Globus pallidus (tissue), 1 donor: ENCODE data around the gene GAB2.
"Not testable (repeated sequence)": the region's sequence is repeated elsewhere in the genome, so short reads cannot be mapped to it uniquely, and the experiment has no call there.

ENCODE experiments used
- DNase-seq: peaks from one replicate; pipeline ENCODE4 v3.0.0-alpha.2; 2015; ENCODE audit warnings: low spot score

The GAB2 gene

DNA sequence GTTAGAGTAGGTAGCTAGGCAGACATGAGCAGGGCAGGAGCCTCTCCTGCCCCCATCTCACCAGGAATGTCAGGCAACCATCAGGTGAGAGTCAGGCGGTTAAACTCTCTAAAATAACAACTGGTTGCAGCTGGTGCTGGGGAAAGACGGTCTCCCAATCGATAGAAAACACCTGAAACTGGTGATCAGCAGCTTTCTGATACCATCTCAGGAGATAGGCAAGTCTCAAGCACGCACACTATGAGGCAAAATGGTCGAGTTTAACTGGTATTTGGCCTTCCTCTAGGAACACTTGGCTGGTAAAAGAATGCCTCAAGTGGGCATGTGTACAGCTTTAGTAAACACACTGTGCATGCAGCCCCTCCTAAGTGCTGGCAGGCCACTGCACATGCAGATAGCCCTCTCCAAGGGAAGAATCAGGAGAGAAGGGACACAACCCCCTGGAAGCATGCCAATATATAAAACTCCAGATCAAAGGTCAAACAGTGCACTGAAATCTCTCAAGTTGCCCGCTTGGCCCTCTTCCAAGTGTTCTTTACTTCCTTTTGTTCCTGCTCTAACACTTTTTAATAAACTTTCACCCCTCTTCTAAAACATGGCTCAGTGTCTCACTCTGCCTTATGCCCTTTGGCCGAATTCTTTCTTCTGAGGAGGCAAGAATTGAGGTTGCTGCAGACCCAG lies 140.2 kb downstream of the GAB2 start:
- DNase-seq = no peak

- no peak for DNase-seq
These were observed 141.3 kb downstream of the GAB2 start for GRCh38 chr11:78276311-78276710.

- DNase-seq = no peak
These were observed 142.9 kb downstream of the GAB2 start for GRCh38 chr11:78274739-78275138.

- DNase-seq = not testable (repeated sequence)
These were observed 144.9 kb downstream of the GAB2 start for GRCh38 chr11:78272625-78273269.

- not testable (repeated sequence) for DNase-seq
These were observed 145.8 kb downstream of the GAB2 start for GRCh38 chr11:78271801-78272200.

DNA sequence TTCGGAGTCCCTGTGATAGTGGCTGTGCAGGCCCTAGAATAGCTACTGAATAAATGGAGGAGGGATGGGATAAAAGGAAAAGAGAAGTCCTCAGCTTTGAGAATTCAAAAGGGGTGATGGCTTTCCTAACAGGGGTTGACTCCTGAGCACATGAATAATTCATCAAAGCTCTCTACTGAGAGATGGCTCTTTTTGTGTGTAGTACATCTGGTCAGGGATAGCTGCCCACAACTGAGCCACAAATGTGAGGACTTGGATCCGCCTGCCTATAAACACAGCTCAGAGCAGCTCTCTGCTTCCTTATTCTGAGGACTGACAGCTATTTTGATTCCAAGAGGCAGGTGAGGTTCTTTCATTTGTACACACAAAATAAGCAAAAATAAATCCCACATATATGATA lies 146.6 kb downstream of the GAB2 start:
- DNase-seq = peak; percentile 74

GRCh38 chr11:78269806-78270205 lies 147.8 kb downstream of the GAB2 start:
- no peak for DNase-seq

- no peak for DNase-seq
These were observed 148.8 kb downstream of the GAB2 start for GRCh38 chr11:78268591-78269410.

- no peak for DNase-seq
These were observed 151.2 kb downstream of the GAB2 start for GRCh38 chr11:78266451-78266850.

DNA sequence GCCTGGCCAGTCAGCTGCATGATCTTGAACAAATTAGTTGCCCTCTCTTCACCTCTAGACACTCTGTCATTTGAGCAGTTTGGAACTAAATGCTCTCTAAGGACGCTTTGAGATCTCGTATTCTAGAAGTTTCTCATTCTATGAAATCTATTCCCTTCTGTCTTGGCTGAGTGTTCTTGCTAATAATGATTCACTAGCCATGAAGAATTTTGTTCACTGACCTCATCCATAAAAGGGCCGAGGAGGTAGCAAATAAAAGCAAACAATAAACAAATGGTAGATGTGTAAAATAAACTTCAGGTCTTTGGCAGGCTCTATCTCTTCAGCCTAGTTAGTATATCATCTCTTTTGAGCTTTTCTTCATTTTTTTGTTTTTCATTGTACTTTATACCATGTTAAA lies 152.3 kb downstream of the GAB2 start:
- DNase-seq = no peak

DNA sequence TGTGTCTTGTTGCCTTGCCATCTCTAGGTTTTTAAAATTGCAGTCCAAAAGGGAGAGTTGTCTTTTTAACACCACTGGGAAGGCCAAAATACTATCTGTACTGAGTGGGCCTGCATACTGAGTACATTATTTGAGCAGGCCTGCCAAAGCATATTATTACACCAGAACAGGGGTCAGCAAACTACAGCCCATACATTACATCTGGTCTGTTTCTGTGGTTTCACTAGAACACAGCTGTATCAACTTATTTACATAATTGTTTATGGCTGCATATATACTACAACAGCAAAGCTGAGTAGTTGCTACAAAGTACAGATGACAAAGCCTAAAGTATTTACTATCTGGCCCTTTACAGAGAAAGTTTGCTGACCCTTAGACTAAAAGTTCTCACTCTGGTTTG lies 154.9 kb downstream of the GAB2 start:
- DNase-seq = no peak

GRCh38 chr11:78262238-78262637 lies 155.4 kb downstream of the GAB2 start:
- no peak for DNase-seq

- no peak for DNase-seq
These were observed 155.8 kb downstream of the GAB2 start for GRCh38 chr11:78261828-78262227.

GRCh38 chr11:78261367-78261766 lies 156.3 kb downstream of the GAB2 start:
- no peak for DNase-seq

- no peak for DNase-seq
These were observed 157.7 kb downstream of the GAB2 start for GRCh38 chr11:78259777-78260487.

DNA sequence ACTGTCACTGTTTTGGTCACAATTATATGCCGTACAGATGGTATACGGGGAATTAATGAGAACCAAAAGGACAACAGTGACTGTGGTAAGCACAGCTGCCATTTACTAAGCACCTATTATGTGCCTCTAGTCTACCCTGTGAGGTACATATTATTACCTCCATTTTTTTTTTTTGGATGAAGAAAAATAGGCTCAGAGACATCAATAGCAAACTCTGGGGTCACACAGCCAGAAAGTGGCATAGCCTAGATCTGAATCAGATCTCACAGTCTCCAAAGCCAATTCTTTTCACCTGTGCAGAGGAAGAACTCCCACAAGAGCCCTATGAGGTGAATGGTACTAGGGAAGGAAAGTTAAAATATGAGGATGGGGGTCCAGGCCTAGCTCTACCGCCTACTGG lies 160.0 kb downstream of the GAB2 start:
- DNase-seq = no peak

- no peak for DNase-seq
These were observed 160.7 kb downstream of the GAB2 start for GRCh38 chr11:78256962-78257361.

DNA sequence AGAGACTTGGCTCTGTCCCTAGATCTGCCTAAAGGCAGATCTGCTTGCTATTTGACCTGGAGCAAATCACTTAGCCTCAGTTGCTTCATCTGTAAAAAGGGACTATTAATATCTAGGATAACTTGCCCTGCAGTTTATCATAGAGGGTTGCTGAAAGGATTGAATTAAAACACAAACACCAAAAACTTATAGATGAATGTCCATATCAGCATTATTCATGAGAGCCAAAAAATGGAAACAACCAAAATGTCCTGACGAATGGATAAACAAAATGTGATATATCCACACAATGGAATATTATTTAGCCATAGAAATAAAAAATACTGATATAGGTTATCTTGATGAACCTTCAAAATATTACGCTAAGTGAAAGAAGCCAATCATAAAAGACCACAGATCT lies 161.7 kb downstream of the GAB2 start:
- no peak for DNase-seq

- DNase-seq = no peak
These were observed 163.4 kb downstream of the GAB2 start for GRCh38 chr11:78254268-78254667.

GRCh38 chr11:78253797-78254196 lies 163.8 kb downstream of the GAB2 start:
- no peak for DNase-seq

- DNase-seq = no peak
These were observed 166.4 kb downstream of the GAB2 start for GRCh38 chr11:78251083-78251775.

- no peak for DNase-seq
These were observed 167.5 kb downstream of the GAB2 start for GRCh38 chr11:78250099-78250498.
